IMR-90 (cell line): ENCODE results near the gene GLRA2.

Experiments
- CTCF ChIP-seq: conservative IDR thresholded peaks from 2 replicates; pipeline ENCODE4 v1.5.1; 2012; ENCODE audit warnings: mild to moderate bottlenecking, low read depth, low read length, improper control_type of control experiment
- MXI1 ChIP-seq: IDR thresholded peaks from 2 replicates; pipeline ENCODE4 v1.6.1; 2012; ENCODE audit warnings: low read depth, mild to moderate bottlenecking, low read length, moderate library complexity, borderline replicate concordance
- POLR2A ChIP-seq: IDR thresholded peaks from 2 replicates; pipeline ENCODE4 v1.6.1; 2012; ENCODE audit warnings: mild to moderate bottlenecking, low read depth, low read length
- RFX5 ChIP-seq: IDR thresholded peaks from 2 replicates; pipeline ENCODE4 v1.8.0; 2012; ENCODE audit warnings: low read depth, mild to moderate bottlenecking, low read length, moderate library complexity
- SMC3 ChIP-seq: fragments of 150-350 bp; IDR thresholded peaks from 2 replicates; pipeline ENCODE4 v1.6.1; 2016; ENCODE audit warnings: low read depth, mild to moderate bottlenecking, antibody characterized with exemption, low read length, moderate library complexity

DNA sequence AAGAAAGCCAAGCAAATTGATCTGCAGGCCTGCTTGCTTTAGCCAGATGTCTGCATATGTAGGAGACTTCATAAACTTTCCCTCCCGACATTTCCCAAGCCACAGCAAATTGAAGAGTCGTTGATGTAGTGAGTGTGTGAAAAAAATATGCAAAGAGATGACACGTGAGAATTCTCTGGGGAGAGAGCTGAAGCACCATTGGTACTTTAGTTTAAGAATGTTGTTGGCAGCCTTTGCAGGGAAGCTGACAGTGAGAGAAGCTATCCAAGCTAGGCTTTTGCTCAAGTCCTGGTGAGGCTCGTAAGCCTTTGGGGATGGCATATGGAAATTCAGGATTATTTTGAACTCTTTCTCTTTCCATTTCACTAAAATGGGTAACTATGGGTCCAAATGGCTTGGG is 87.5 kb downstream of the GLRA2 start:
- TF ChIP-seq CTCF (no peak), SMC3 (no peak), RFX5 (no peak), POLR2A (no peak), MXI1 (no peak)
